Fibroblast of lung (primary cell): ENCODE measurements around the gene TMEM154.

Experiments
- CTCF ChIP-seq, 2 donors: IDR thresholded peaks in 1 of 2; conservative IDR thresholded peaks in 1 of 2; 1 replicate in 1 of 2; 2 replicates in 1 of 2; pipeline ENCODE4 v1.5.1; 2011 to 2012; ENCODE audit warnings: low read length in 2 of 2, control low read depth in 1 of 2, inconsistent platforms in 1 of 2, low read depth in 1 of 2, mild to moderate bottlenecking in 1 of 2
- EZH2 ChIP-seq: IDR thresholded peaks from 2 replicates; pipeline ENCODE4 v1.5.1; 2012; ENCODE audit warnings: low read length, control low read depth, mild to moderate bottlenecking; ENCODE audit errors: missing control alignments

- TF ChIP-seq EZH2: no peak
- TF ChIP-seq CTCF (conservative IDR thresholded peaks at IDR 0.05 in 1 of 2, IDR thresholded peaks at IDR 0.05 in 1 of 2; ENCODE audit: low read depth in 1 of 2, low read length in 2 of 2): no peak
These were observed 2.7 kb downstream of the TMEM154 start for GRCh38 chr4:152677117-152677516.
